ENCODE measurements around the gene AMACR.

AMACR gene

GRCh38 chr5:34007621-34008600, at the start of gene AMACR:
Gene AMACR, minus strand, starts transcription at chr5:34008050. Its CDS starts 31 bp downstream, at chr5:34008019.
- H3K27ac ChIP-seq, result peak within 1 kb of the TSS; percentile 97
- TF ChIP-seq, protein P1, sequence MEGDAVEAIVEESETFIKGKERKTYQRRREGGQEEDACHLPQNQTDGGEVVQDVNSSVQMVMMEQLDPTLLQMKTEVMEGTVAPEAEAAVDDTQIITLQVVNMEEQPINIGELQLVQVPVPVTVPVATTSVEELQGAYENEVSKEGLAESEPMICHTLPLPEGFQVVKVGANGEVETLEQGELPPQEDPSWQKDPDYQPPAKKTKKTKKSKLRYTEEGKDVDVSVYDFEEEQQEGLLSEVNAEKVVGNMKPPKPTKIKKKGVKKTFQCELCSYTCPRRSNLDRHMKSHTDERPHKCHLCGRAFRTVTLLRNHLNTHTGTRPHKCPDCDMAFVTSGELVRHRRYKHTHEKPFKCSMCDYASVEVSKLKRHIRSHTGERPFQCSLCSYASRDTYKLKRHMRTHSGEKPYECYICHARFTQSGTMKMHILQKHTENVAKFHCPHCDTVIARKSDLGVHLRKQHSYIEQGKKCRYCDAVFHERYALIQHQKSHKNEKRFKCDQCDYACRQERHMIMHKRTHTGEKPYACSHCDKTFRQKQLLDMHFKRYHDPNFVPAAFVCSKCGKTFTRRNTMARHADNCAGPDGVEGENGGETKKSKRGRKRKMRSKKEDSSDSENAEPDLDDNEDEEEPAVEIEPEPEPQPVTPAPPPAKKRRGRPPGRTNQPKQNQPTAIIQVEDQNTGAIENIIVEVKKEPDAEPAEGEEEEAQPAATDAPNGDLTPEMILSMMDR (IDR thresholded peaks at IDR 0.05), result 0 out of 2 replicates have a peak, but pooled peaks have one; percentile 8
- no peak for TF ChIP-seq ZFX (IDR thresholded peaks at IDR 0.05; ENCODE audit: borderline replicate concordance)

DNA sequence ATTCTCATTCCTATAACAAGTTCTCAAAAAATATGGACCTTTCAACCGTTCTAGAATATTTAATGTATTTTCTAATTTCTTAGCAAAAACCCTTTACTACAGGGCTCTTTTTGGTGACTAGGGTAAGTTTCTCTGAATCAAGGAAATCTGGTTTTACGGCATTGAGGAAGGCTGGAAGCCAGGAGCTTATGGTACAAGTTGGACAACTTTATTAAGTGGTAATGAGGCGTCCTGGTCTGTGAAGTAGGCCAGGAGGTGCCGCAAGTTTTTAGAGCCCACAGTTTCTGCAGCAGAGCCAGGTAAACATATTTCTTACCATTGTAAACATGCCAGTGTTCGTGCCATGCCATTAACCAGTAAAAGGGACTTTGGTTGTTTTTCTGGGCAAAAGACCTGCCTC, 49.7 kb upstream of the AMACR start:
- TF ChIP-seq, protein P1 (IDR thresholded peaks at IDR 0.05), result no peak
- TF ChIP-seq ZFX (IDR thresholded peaks at IDR 0.05; ENCODE audit: borderline replicate concordance), result no peak
- no peak overlapping the region for H3K27ac ChIP-seq

- TF ChIP-seq, protein P1 (IDR thresholded peaks at IDR 0.05), result no peak
- no peak for TF ChIP-seq ZFX (IDR thresholded peaks at IDR 0.05; ENCODE audit: borderline replicate concordance)
- H3K27ac ChIP-seq, result no peak overlapping the region
Observed at GRCh38 chr5:34057118-34057517, 49.3 kb upstream of the AMACR start.

DNA sequence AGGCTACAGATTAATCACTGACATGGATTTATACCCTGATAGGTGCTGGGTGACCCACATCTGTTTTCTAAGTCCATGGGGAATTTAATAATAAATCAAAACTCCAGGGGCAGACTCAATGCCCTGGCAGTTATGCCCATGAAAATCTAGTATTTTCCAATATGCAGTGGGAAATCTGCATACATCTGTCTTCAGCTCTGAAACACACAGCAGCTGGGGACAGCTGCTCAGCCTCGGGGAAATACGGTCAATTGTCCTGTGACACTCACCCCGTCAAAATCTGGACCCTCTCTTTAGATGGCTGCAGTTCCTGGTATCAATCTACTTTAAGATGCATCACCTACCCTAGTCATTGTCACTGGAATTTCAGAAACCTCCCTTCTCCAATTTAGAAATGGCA, 47.8 kb upstream of the AMACR start:
- H3K27ac ChIP-seq, result no peak overlapping the region
- no peak for TF ChIP-seq ZFX (IDR thresholded peaks at IDR 0.05; ENCODE audit: borderline replicate concordance)

DNA sequence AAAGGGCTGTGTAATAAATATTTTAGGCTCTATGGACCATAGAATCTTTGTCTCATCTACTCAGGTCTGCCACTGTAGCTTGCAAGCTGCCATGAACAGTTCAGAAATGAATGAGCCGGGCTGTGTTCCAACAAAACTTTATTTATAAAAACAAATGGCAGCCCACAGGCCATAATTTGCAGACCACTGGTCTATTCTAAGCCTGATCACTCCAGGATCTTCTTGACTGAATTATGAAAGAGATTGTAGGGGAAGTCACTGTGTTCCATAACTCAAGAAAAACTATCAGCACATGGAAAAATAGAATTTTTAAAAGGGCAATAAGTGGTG, 46.5 kb upstream of the AMACR start:
- H3K27ac ChIP-seq, result no peak overlapping the region
- TF ChIP-seq, protein P1 (IDR thresholded peaks at IDR 0.05), result no peak
- no peak for TF ChIP-seq ZFX (IDR thresholded peaks at IDR 0.05; ENCODE audit: borderline replicate concordance)

GRCh38 chr5:34053571-34054399, 45.9 kb upstream of the AMACR start:
- TF ChIP-seq ZFX (IDR thresholded peaks at IDR 0.05; ENCODE audit: borderline replicate concordance), result no peak
- TF ChIP-seq, protein P1 (IDR thresholded peaks at IDR 0.05), result no peak
- H3K27ac ChIP-seq, result no peak overlapping the region

DNA sequence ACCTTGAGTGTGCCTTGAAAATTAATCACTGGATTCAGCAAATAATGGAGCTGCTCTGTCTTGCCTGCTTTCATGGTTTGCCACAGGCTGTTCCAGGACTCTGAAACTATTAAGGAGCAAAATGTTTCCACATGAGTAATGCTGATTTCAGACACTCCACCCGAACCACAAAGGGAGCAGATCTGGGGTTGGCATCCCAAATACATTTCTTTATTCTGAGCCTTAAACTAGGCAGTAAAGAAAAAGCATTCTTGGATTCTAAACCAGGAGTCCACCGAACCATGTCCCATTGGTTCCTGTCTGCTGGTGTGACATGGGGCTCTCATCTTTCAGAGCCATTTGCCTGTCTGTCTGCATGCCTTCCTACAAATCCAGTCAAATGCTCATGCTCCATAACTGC, 45.3 kb upstream of the AMACR start:
- no peak overlapping the region for H3K27ac ChIP-seq
- TF ChIP-seq ZFX (IDR thresholded peaks at IDR 0.05; ENCODE audit: borderline replicate concordance), result no peak
- TF ChIP-seq, protein P1 (IDR thresholded peaks at IDR 0.05), result no peak

Data from 22Rv1 (cell line).